NCI-H2171 treated with DMSO at 0.1 percent for 48 hours (cell line): ENCODE results near the gene ETFRF1.

ENCODE experiments used
- DNase-seq: peaks from one replicate; lab custom pipeline; 2025; lab: John Stamatoyannopoulos, UW

The ETFRF1 gene

DNA sequence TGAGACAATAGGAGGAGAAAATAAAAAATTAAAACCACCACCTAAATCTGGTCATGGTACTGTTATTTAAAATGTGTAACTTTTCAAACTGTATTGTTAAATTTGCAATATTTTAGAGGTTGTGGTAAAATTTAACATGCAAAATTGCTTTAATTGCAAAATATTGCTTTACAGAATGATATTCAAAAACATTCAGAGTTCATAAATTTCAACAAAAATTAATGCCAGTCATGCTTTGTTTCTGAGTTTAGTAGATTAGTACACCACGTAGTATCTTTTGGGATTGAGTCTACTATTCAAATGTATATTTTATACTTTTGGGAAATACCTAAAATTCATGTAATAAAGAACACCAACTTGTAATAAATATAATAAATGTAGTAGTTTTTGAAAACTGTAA lies 18.3 kb downstream of the ETFRF1 start:
- no peak for DNase-seq

GRCh38 chr12:25236190-25236589 lies 41.2 kb downstream of the ETFRF1 start:
- DNase-seq, result no peak

GRCh38 chr12:25236626-25237025 lies 41.6 kb downstream of the ETFRF1 start:
- no peak for DNase-seq

DNA sequence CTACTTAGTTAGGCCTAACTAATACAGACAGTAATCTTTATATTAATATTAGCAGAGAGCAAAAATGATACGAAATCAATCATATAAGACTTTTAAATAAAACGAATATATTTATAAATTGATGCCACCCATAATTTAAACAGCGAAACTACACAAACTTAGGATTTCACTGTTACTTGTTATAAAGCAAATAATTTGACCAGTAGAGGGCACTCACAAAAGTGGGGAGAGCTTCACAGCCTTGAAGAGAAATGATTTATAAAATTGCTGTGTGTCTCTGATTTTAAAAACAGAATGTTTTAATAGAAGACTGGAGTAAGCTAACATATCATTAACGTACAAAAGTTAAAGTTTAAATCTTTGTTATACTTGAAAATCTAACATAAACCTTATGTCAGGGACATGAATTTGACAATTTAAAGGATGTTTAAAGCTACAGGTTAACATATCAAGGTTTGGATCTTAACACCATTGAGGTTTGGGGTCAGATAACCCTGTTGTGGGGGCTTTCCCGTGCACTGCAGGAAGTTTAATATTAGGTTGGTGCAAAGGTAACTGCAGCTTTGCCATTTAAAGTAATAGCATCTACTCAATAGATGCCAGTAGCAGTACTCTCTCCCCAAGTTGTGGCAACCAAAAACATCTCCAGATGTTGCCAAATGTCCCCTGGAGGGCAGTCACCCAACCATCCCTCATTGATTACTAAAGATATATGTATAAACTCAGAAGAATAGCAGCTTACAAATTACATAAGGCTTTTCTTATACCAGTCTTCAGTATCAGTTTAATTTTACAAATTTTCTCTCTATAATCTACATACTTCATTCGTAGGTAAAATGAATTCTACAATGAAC lies 46.4 kb downstream of the ETFRF1 start:
- DNase-seq, result peak; percentile 14

- no peak for DNase-seq
Observed at GRCh38 chr12:25242981-25243679, 48.1 kb downstream of the ETFRF1 start.

DNA sequence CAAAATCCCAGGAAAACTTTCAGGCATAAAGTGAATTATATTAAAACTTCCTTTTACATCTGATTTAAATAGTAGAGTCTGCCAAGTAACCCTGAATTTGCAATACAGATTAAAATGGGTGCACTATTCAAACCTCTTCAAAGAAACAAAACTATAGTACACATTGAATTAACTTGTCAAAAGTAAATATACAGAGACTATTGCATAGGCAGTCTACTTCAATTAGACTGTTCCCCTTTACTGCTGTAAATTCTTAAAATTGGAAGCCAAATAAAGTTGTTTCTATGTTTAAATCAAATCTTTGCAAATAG lies 48.6 kb downstream of the ETFRF1 start:
- no peak for DNase-seq

DNA sequence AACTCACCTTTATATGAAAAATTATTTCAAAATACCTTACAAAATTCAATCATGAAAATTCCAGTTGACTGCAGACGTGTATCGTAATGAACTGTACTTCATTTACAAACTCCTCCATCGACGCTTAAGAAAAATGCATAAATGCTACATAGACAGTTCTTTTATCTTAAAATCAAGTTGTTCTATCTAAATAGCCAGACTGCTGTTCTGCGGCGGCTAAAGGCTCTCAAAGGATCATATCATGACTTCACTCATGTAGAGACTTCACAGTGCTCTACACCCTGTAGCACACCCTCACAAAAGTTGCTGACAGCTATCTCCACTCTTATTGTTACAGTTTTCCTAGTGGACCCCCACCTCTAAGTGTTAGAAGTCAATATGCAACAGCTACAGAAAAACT lies 50.5 kb downstream of the ETFRF1 start:
- no peak for DNase-seq

DNA sequence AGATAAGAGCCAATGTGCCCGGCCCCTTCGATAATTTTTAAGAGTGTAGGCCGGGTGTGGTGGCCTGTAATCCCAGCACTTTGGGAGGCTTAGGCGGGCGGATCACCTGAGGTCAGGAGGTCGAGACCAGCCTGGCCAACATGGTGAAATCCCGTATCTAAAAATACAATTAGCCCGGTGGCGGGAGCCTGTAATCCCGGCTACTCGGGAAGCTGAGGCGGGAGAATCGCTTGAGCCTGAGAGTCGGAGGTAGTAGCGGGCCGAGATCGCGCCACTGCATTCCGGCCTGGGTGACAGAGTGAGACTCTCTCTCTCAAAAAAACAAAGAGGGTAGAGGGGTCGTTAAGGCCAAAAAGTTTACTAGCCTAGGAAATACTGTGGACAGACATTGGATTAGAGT lies 53.1 kb downstream of the ETFRF1 start:
- no peak for DNase-seq

GRCh38 chr12:25248732-25249131 lies 53.7 kb downstream of the ETFRF1 start:
- DNase-seq, result no peak

DNA sequence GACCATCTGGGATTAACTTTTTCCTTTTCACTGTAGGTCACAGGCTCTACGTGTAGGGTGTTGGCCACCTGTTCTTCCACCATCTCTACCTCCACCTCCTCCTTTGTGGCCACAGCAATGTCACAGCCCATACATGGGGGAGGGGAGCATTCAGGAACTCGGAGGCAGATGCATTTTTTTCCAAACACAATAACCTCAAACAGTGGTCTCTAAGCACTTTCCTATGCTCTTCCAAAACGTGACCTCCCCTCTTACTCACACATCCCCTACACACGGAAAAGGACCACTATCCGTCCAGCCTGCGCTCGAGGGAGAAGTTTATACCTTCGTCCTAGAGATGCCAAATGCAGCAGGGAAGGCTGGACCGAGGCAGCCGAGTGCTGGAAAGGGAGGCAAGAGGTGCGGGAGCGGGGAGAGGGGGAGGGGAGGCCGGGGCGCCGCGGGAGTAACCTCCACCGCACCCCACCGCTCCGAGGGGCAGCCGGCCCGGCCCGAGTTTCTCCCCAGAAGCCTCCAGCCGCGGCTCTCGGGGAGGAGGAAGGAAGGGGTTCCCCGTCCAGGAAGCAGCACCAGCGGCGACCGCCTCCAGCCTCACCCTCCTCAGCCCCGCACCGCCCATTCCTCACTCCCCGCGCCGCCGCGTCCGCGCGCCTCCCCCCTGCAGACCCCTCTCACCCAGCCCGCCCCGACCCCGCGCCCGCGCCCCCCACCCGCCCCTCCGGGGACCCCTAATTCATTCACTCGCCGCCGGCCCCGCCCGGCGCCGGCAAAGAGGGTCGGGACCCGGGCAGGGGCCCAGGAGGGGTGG lies 55.1 kb downstream of the ETFRF1 start:
- peak; percentile 45 for DNase-seq

DNA sequence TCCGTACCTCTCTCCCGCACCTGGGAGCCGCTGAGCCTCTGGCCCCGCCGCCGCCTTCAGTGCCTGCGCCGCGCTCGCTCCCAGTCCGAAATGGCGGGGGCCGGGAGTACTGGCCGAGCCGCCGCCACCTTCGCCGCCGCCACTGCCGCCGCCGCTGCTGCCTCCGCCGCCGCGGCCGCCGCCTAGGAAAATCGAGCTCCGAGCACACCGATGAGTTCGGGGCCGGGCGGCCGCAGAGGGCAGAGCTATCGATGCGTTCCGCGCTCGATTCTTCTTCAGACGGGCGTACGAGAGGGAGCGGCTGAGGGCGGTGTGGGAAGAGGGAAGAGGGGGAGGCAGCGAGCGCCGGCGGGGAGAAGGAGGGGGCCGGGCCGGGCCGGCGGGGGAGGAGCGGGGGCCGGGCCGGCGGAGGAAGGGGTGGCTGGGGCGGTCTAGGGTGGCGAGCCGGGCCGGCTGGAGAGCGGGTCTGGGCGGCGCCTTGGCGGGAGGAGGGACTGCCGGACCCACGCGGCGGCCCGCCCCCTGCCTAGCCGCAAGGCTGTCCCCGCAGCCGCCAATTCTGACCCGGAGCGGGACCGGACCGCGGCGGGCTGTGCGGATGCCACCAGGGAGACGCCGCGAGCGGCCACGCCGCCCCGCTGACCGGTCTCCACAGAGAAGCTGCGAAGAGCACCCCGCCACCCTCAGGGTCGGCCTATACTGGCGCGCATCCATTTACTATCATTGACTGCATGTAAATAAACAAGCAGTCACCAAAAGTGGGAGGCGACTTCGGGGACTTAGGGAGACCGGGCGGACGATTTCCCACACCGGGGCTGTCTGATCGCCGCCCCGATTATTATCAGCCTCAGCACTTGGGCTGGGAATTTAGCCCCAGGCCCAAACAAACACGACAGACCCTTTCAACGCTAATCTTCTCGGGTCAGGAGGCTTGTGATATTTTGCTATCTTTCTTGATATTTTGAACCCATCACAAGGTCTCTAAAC lies 56.0 kb downstream of the ETFRF1 start, which contains the start of gene KRAS:
TSS of gene KRAS (minus strand) at position 186 of the 987 bp plus-strand sequence.
- DNase-seq, result peak; percentile 90

- no peak for DNase-seq
Observed at GRCh38 chr12:25251769-25252168, 56.7 kb downstream of the ETFRF1 start.

- DNase-seq, result no peak
Observed at GRCh38 chr12:25252946-25253345, 57.9 kb downstream of the ETFRF1 start.

GRCh38 chr12:25253371-25254068 lies 58.5 kb downstream of the ETFRF1 start:
- DNase-seq, result no peak

DNA sequence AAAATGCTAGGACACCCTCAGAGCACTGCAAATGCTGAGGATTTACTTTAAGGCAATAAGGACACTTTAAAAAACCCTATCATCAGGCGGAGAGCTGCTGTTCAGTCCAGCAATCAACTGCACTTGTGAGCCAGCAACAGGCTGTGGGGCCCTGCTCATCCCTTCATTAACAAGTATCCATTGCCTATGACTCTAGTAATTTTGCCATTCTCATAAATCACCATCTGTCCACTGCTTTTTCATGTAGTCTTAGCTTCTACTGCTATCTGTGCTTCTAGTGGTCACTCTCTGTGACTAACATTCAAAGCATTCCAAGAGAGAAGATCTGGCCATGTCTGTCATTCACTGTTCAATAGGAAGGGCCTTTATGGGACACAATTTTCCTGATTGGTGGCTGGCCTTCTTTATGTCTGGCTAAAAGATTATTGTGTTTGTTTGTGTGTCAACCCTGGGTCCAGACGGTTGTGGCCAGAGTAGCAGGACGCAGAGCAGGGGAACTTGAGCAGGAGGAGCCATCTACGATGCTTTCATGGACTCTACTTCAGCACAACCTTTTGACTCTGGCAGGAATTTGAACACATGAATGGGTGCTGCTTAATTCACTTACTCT lies 59.3 kb downstream of the ETFRF1 start:
- no peak for DNase-seq
